ENCODE measurements around the gene CEP85L. TPM values are rescaled to one million over a fixed set of nuclear protein-coding genes. Genes with fewer than 3 reads are reported as not detected.

The CEP85L gene
- 16.8 and 18.1 TPM in 2 replicates for total RNA-seq
- long read RNA-seq, full-length matches to known transcripts: 7 of 39 reads
- long read RNA-seq, partial matches to known transcripts: 24 of 39 reads
- long read RNA-seq, other reads (novel, unspliced or antisense): 8 of 39 reads

DNA sequence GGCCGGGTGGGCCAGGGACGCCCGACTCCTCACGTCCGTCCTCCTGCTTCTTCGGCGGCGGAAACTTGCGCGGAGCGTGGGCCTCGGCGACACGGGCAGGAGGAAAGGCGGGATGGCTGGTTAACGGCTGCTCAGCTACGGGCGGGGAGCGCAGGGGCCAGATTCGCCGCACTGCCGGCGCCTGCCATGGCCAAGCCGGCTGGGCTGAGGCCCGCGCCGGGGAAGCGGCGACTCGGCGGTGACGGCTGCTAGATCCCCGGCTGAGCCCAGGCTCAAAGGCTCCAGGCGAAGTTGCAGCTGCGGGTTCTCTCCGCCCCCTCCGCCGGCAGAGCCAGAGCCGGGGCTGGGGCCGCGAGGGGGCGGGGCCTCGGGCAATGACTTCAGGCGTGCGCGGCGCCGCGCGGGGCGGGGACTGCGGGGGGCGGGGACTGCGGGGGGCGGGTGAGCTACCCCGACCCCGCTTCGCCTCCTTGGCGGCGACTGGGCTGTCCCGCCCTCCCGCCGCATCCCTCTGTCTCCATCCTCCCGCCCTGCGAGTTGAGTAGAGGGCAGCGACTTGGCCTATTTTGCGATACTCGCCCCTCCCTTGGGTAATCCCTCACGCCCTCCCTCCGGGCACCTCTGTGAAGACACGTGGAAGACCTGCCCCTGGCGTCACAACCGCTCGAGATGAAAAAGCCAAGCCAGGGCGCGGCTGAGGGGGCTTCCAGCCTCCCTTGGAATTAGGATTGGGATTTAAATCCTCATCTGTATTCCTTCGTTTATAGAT, at the start of gene CEP85L:
CEP85L (minus strand) TSS at position 310 of the 769 bp plus-strand sequence. CDS start 322 bp downstream, outside the sequence.
- TF ChIP-seq, protein P1, sequence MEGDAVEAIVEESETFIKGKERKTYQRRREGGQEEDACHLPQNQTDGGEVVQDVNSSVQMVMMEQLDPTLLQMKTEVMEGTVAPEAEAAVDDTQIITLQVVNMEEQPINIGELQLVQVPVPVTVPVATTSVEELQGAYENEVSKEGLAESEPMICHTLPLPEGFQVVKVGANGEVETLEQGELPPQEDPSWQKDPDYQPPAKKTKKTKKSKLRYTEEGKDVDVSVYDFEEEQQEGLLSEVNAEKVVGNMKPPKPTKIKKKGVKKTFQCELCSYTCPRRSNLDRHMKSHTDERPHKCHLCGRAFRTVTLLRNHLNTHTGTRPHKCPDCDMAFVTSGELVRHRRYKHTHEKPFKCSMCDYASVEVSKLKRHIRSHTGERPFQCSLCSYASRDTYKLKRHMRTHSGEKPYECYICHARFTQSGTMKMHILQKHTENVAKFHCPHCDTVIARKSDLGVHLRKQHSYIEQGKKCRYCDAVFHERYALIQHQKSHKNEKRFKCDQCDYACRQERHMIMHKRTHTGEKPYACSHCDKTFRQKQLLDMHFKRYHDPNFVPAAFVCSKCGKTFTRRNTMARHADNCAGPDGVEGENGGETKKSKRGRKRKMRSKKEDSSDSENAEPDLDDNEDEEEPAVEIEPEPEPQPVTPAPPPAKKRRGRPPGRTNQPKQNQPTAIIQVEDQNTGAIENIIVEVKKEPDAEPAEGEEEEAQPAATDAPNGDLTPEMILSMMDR (conservative IDR thresholded peaks at IDR 0.05): no peak
- Mint-ChIP-seq H3K27me3 (ENCODE audit: low read depth) (no peaks in the 10 kb centered on the region), H3K9me3 (no peaks in the 10 kb centered on the region), H3K4me3 (peak within 1 kb of the TSS; percentile 96), H3K27ac (ENCODE audit: unreplicated experiment) (peak within 1 kb of the TSS; percentile 94), H3K36me3 (ENCODE audit: low read depth) (no peaks in the 10 kb centered on the region), H3K4me1 (peaks cover 21% of the 10 kb centered on the region)
- DNase-seq (ENCODE audit: low read depth, low spot score): peak; percentile 83

DNA sequence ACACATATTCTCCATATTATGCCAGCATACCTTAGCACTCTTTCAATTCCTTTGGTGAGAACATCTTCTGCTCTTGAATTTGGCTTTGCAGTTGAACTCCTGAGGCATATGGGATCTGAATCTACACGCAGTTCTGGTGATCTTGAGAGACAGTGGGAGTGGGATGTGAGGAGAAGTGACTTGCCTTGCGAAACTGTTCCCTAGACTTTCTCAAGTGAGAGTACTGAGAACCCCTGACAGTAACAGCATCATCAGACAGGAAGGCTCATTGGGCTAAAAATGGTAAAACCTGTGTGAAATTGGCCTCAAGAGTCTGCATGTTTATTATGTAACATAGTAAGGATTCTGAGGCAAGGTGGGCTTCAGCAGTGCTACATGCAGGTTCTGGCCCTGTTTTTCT, 49.1 kb upstream of the CEP85L start:
- peak overlapping the region; percentile 52 for H3K27ac Mint-ChIP-seq (ENCODE audit: unreplicated experiment)
- H3K4me3 Mint-ChIP-seq: no peak overlapping the region
- TF ChIP-seq, protein P1 (conservative IDR thresholded peaks at IDR 0.05): no peak
- peaks cover 34% of the 10 kb centered on the region for H3K4me1 Mint-ChIP-seq
- H3K9me3 Mint-ChIP-seq: no peaks in the 10 kb centered on the region
- H3K36me3 Mint-ChIP-seq (ENCODE audit: low read depth): no peaks in the 10 kb centered on the region
- DNase-seq (ENCODE audit: low read depth, low spot score): no peak
- H3K27me3 Mint-ChIP-seq (ENCODE audit: low read depth): no peaks in the 10 kb centered on the region

DNA sequence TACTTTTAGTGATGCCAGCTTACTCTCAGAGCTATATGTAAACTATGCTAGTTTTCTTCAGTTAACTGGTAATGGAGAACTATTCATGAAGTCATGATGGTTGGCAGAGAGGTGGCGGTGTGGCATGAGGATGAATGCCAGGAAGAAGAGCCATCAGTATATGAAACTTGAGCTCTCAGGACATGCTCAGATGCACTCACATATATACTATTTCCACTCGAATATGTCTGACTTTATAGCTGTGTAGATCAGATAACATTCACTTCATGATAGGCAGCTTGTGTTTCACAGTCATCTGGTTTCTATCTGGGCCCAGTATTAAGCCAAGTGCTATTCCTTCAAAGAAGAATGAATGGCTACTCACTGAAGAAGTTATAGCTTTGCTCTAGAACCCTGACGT, 46.2 kb upstream of the CEP85L start:
- Mint-ChIP-seq H3K4me1 (peaks cover 13% of the 10 kb centered on the region), H3K4me3 (no peak overlapping the region)
- TF ChIP-seq, protein P1 (conservative IDR thresholded peaks at IDR 0.05): no peak

DNA sequence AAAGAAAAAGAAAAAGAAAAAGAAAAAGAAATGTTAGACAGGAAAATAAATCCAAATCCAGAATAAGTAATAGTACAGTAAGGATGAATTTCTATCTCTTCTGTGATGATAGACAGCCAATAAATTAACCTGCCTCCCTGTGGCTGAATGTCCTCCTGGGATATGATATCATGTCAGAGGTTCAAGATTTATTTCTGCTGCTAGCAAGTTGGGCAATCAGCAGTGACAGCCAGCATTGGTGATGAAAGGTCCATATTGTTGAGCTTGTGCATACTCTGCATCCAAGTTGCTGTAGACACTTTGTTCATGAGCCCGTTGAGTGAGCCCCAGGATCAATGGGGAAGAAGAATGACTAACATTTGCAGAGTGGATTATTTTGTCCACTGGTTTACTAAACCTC, 44.9 kb upstream of the CEP85L start:
- TF ChIP-seq, protein P1 (conservative IDR thresholded peaks at IDR 0.05): no peak
- Mint-ChIP-seq H3K27me3 (ENCODE audit: low read depth) (no peaks in the 10 kb centered on the region), H3K27ac (ENCODE audit: unreplicated experiment) (no peak overlapping the region), H3K36me3 (ENCODE audit: low read depth) (no peaks in the 10 kb centered on the region), H3K4me1 (peaks cover 13% of the 10 kb centered on the region), H3K9me3 (no peaks in the 10 kb centered on the region), H3K4me3 (no peak overlapping the region)
- no peak for DNase-seq (ENCODE audit: low read depth, low spot score)

More for the DNA sequence above, 46.2 kb upstream of the CEP85L start:
- no peak overlapping the region for H3K27ac Mint-ChIP-seq (ENCODE audit: unreplicated experiment)
- DNase-seq (ENCODE audit: low read depth, low spot score): no peak
- H3K27me3 Mint-ChIP-seq (ENCODE audit: low read depth): no peaks in the 10 kb centered on the region
- H3K9me3 Mint-ChIP-seq: no peaks in the 10 kb centered on the region
- no peaks in the 10 kb centered on the region for H3K36me3 Mint-ChIP-seq (ENCODE audit: low read depth)

DNA sequence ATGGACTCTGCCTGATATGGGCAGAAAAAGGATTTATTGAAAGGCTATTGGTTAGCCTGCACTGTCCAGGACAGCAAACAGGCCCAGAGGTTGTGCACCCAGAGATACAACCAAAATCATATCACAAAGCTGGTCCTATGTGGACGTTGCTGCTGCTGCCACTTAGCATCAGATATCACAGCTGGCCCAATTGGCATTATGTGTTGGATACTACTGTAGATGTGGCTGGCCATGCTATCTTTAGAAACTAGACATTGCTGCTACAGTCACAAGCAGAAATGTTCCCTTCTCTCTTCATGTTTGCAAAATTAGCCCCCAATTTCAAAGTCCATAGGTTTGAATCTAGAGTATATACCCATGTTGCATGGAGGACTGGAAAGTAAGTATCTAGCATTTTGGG, 42.2 kb upstream of the CEP85L start:
- DNase-seq (ENCODE audit: low read depth, low spot score): no peak
- Mint-ChIP-seq H3K4me1 (peaks cover 4% of the 10 kb centered on the region), H3K27ac (ENCODE audit: unreplicated experiment) (no peak overlapping the region), H3K27me3 (ENCODE audit: low read depth) (no peaks in the 10 kb centered on the region), H3K36me3 (ENCODE audit: low read depth) (no peaks in the 10 kb centered on the region), H3K9me3 (no peaks in the 10 kb centered on the region), H3K4me3 (no peak overlapping the region)
- TF ChIP-seq, protein P1 (conservative IDR thresholded peaks at IDR 0.05): no peak
